Measurements from ENCODE around the gene TMCC1. TPM values are rescaled to one million over a fixed set of nuclear protein-coding genes. Genes with fewer than 3 reads are reported as not detected.
"Not testable (repeated sequence)": the region's sequence is repeated elsewhere in the genome, so short reads cannot be mapped to it uniquely, and the experiment has no call there.

The TMCC1 gene
- total and polyA plus RNA-seq, 9 donors, result 13.2 to 57.2 (median 42.4) TPM

GRCh38 chr3:129701161-129701560 lies 192.3 kb downstream of the TMCC1 start:
- H3K9me3 ChIP-seq, result no peaks in the 10 kb centered on the region
- no peaks in the 10 kb centered on the region for H3K36me3 ChIP-seq
- DNase-seq, result no peak
- intact Hi-C loops (cut with DNase I), result no loop called here
- TF ChIP-seq EP300 (IDR thresholded peaks at IDR 0.05) (no peak), POLR2A (IDR thresholded peaks at IDR 0.05) (no peak)
- TF ChIP-seq, protein P1, sequence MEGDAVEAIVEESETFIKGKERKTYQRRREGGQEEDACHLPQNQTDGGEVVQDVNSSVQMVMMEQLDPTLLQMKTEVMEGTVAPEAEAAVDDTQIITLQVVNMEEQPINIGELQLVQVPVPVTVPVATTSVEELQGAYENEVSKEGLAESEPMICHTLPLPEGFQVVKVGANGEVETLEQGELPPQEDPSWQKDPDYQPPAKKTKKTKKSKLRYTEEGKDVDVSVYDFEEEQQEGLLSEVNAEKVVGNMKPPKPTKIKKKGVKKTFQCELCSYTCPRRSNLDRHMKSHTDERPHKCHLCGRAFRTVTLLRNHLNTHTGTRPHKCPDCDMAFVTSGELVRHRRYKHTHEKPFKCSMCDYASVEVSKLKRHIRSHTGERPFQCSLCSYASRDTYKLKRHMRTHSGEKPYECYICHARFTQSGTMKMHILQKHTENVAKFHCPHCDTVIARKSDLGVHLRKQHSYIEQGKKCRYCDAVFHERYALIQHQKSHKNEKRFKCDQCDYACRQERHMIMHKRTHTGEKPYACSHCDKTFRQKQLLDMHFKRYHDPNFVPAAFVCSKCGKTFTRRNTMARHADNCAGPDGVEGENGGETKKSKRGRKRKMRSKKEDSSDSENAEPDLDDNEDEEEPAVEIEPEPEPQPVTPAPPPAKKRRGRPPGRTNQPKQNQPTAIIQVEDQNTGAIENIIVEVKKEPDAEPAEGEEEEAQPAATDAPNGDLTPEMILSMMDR (IDR thresholded peaks at IDR 0.05), result no peak
- WGBS, 3 donors, result 94 to 97% (median 96%) methylated on average over 4 of the region's 4 CpGs
- no peaks in the 10 kb centered on the region for H3K27me3 ChIP-seq
- H3K4me3 ChIP-seq, result no peak overlapping the region
- H3K4me1 ChIP-seq (ENCODE audit: insufficient read depth), result no peaks in the 10 kb centered on the region
- H3K27ac ChIP-seq, result no peak overlapping the region

GRCh38 chr3:129699612-129700011 lies 193.9 kb downstream of the TMCC1 start:
- intact Hi-C loops (cut with DNase I), result no loop called here
- Histone ChIP-seq H3K9me3 (no peaks in the 10 kb centered on the region), H3K27ac (no peak overlapping the region), H3K36me3 (no peaks in the 10 kb centered on the region), H3K4me1 (ENCODE audit: insufficient read depth) (no peaks in the 10 kb centered on the region), H3K4me3 (no peak overlapping the region), H3K27me3 (no peaks in the 10 kb centered on the region)
- WGBS, 3 donors, result 87 to 97% (median 94%) methylated on average over 1 of the region's 1 CpG
- TF ChIP-seq POLR2A (IDR thresholded peaks at IDR 0.05), result no peak
- TF ChIP-seq EP300 (IDR thresholded peaks at IDR 0.05), result no peak
- TF ChIP-seq, protein P1 (IDR thresholded peaks at IDR 0.05), result no peak
- no peak for DNase-seq

DNA sequence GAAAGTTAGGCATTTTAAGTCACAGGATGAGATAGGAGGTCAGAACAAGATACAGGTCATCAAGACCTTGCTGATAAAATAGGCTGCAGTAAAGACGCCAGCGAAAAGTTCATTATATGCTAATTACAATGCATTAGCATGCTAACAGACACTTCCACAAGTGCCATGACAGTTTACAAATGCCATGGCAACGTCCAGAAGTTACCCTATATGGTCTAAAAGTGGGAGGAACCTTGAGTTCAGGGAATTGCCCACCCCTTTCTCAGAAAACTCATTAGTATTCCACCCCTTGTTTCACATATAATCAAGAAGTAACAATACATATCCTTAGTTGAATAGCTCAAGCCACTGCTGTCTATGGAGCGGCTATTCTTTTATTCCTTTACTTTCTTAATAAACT lies 194.3 kb downstream of the TMCC1 start:
- intact Hi-C loops (cut with DNase I), result no loop called here

DNA sequence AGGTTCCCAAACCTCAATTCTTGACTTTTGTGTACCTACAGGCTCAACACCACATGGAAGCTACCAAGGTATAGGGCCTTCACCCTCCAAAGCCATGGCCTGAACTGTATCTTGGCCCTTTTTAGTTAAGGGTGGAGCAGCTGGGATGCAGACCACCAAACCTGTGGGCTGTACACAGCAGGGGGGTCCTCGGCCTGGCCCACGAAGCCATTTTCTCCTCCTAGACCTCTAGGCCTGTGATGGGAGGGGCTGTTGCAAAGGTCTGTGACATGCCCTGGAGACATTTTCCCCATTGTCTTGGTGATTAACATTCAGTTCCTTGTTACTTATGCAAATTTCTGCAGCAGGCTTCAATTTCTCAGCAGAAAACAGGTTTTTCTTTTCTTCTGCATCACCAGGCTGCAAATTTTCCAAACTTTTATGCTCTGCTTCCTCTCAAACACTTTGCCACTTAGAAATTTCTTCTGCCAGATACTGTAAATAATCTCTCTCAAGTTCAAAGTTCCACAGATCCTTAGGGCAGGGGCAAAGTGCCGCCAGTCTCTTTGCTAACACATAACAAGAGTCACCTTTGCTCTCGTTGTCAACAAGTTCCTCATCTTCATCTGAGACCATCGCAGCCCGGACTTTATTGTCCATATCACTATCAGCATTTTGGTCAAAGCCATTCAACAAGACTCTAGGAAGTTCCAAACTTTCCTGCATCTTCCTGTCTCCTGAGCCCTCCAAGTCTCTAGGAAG lies 196.1 kb downstream of the TMCC1 start:
- H3K9me3 ChIP-seq, result no peaks in the 10 kb centered on the region
- no peak overlapping the region for H3K4me3 ChIP-seq
- no peaks in the 10 kb centered on the region for H3K36me3 ChIP-seq
- intact Hi-C loops (cut with DNase I), result no loop called here
- DNase-seq, result no peak
- TF ChIP-seq, protein P1 (IDR thresholded peaks at IDR 0.05), result no peak
- TF ChIP-seq POLR2A (IDR thresholded peaks at IDR 0.05), result no peak
- TF ChIP-seq EP300 (IDR thresholded peaks at IDR 0.05), result no peak
- no peaks in the 10 kb centered on the region for H3K27me3 ChIP-seq
- no peak overlapping the region for H3K27ac ChIP-seq
- H3K4me1 ChIP-seq (ENCODE audit: insufficient read depth), result no peaks in the 10 kb centered on the region
- 97 to 98% (median 97%) methylated on average over 6 of the region's 6 CpGs for WGBS, 3 donors

More for the DNA sequence above, 194.3 kb downstream of the TMCC1 start:
- Histone ChIP-seq H3K36me3 (no peaks in the 10 kb centered on the region), H3K4me3 (no peak overlapping the region), H3K27me3 (no peaks in the 10 kb centered on the region), H3K27ac (no peak overlapping the region), H3K9me3 (no peaks in the 10 kb centered on the region), H3K4me1 (ENCODE audit: insufficient read depth) (no peaks in the 10 kb centered on the region)
- 76 to 89% (median 88%) methylated on average over 4 of the region's 4 CpGs for WGBS, 3 donors
- no peak for DNase-seq
- TF ChIP-seq, protein P1 (IDR thresholded peaks at IDR 0.05), result no peak
- TF ChIP-seq EP300 (IDR thresholded peaks at IDR 0.05) (no peak), POLR2A (IDR thresholded peaks at IDR 0.05) (no peak)

DNA sequence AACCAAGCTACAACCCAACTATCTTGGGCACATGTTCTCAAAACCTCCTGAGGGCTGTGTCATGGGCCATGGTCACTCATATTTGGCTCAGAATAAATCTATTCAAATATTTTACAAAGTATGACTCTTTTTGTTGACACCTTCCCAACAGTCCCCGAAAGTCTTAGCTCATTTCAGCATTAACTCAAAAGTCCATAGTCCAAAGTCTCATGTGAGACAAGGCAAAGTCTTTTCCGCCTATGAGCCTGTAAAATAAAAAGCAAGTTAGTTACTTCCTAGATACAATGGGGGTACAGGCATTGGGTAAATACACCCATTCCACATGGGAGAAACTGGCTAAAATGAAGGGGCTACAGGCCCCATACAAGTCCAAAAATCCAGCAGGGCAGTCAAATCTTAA lies 197.1 kb downstream of the TMCC1 start:
- 92 to 100% (median 97%) methylated on average over 2 of the region's 2 CpGs for WGBS, 3 donors

More for the DNA sequence above, 197.1 kb downstream of the TMCC1 start:
- H3K4me1 ChIP-seq (ENCODE audit: insufficient read depth); H3K9me3 ChIP-seq; H3K36me3 ChIP-seq; DNase-seq; H3K27ac ChIP-seq; H3K4me3 ChIP-seq; intact Hi-C loops (cut with DNase I); H3K27me3 ChIP-seq: not testable (repeated sequence)
